Spleen (tissue), 7 donors: ENCODE results near the gene CCDC137.

ENCODE experiments used
- CTCF ChIP-seq, 11 experiments: fragments of 200-600 bp in 7 of 11; fragments of 450-650 bp in 4 of 11; sonication (generic) in 4 of 11; IDR thresholded peaks in 8 of 11; conservative IDR thresholded peaks in 3 of 11; 1 replicate in 7 of 11; 2 replicates in 4 of 11; pipeline versions ENCODE4 v1.4.0 to v1.8.0; 2016 to 2021; ENCODE audit warnings: antibody characterized with exemption in 11 of 11, inconsistent platforms in 4 of 11, mild to moderate bottlenecking in 1 of 11
- POLR2A ChIP-seq, 3 donors: fragments of 450-650 bp; IDR thresholded peaks; one replicate each; pipeline ENCODE4 v1.5.1; 2017; ENCODE audit warnings: antibody characterized with exemption in 3 of 3, mild to moderate bottlenecking in 1 of 3
- POLR2AphosphoS5 ChIP-seq, 3 donors: sonication (generic); formaldehyde crosslinking; IDR thresholded peaks; one replicate each; pipeline ENCODE4 v1.5.1; 2017; ENCODE audit warnings: antibody characterized with exemption in 3 of 3
- donor health status: DM: no; HTN: no; CAD: no; lungs with moderate emphysema.
- donor health status: DM: no; HTN: no; CAD: no.
- donor health status: DM: no; HTN: no; CAD: no.

- TF ChIP-seq CTCF (IDR thresholded peaks at IDR 0.05 in 8 of 11, conservative IDR thresholded peaks at IDR 0.05 in 3 of 11) (no peak), POLR2A (IDR thresholded peaks at IDR 0.05) (no peak), POLR2AphosphoS5 (IDR thresholded peaks at IDR 0.05) (no peak)
Observed at GRCh38 chr17:81713004-81713555, 46.5 kb downstream of the CCDC137 start.
